H9 (cell line): Measurements from ENCODE around the gene TRAPPC4. TPM values are rescaled to one million over a fixed set of nuclear protein-coding genes. Genes with fewer than 3 reads are reported as not detected.
A peak's percentile ranks its signal among the peaks of the same experiment; 100 is the strongest.

Experiments used
- DNase-seq: peaks from one replicate; pipeline ENCODE4 v3.0.0-alpha.2; 2017
- H2AFZ ChIP-seq: one replicate; pipeline ENCODE4 v1.6.1; 2013; ENCODE audit warnings: mild to moderate bottlenecking, low read length, control low read depth, moderate library complexity
- H2AK5ac ChIP-seq: 2 replicates; pipeline ENCODE4 v1.6.1; 2013; ENCODE audit warnings: low read length, control low read depth, mixed read lengths; ENCODE audit not compliant: insufficient read length
- H2BK120ac ChIP-seq: one replicate; pipeline ENCODE4 v1.6.1; 2013; ENCODE audit warnings: low read depth, mild to moderate bottlenecking, low read length, control low read depth, inconsistent platforms; ENCODE audit not compliant: poor library complexity, severe bottlenecking
- H2BK12ac ChIP-seq: 2 replicates; pipeline ENCODE4 v1.6.1; 2013; ENCODE audit warnings: low read length, control low read depth, mixed read lengths, low read depth; ENCODE audit not compliant: insufficient read length
- H2BK15ac ChIP-seq: 2 replicates; pipeline ENCODE4 v1.6.1; 2013; ENCODE audit warnings: low read depth, low read length, control low read depth
- H2BK20ac ChIP-seq: one replicate; pipeline ENCODE4 v1.6.1; 2013; ENCODE audit warnings: low read depth, mild to moderate bottlenecking, low read length, control low read depth, inconsistent platforms; ENCODE audit not compliant: poor library complexity, severe bottlenecking
- H2BK5ac ChIP-seq: 2 replicates; pipeline ENCODE4 v1.6.1; 2013; ENCODE audit warnings: low read length, control low read depth, mixed read lengths; ENCODE audit not compliant: insufficient read length
- H3K14ac ChIP-seq: 2 replicates; pipeline ENCODE4 v1.6.1; 2013; ENCODE audit warnings: low read length, control low read depth; ENCODE audit not compliant: insufficient read depth
- H3K18ac ChIP-seq: 2 replicates; pipeline ENCODE4 v1.6.1; 2013; ENCODE audit warnings: low read depth, mild to moderate bottlenecking, mixed read lengths, low read length, control low read depth; ENCODE audit not compliant: insufficient read length
- H3K23ac ChIP-seq: 2 replicates; pipeline ENCODE4 v1.6.1; 2013; ENCODE audit warnings: low read length, control low read depth, mixed read lengths, low read depth; ENCODE audit not compliant: insufficient read length
- H3K23me2 ChIP-seq: 2 replicates; pipeline ENCODE4 v1.6.1; 2013; ENCODE audit warnings: low read depth, mild to moderate bottlenecking, mixed read lengths, low read length, control low read depth; ENCODE audit not compliant: insufficient read length, poor library complexity, severe bottlenecking
- H3K27ac ChIP-seq: 2 replicates; pipeline ENCODE4 v1.5.1; 2013; ENCODE audit warnings: low read length, control low read depth, mixed read lengths, low read depth; ENCODE audit not compliant: insufficient read length
- H3K27me3 ChIP-seq: 2 replicates; pipeline ENCODE4 v1.6.1; 2013; ENCODE audit warnings: low read length, control low read depth, inconsistent platforms; ENCODE audit not compliant: insufficient read depth
- H3K4ac ChIP-seq: 2 replicates; pipeline ENCODE4 v1.6.1; 2013; ENCODE audit warnings: low read depth, mild to moderate bottlenecking, control low read depth, inconsistent platforms, low read length, moderate library complexity
- H3K4me1 ChIP-seq: 2 replicates; pipeline ENCODE4 v1.6.1; 2013; ENCODE audit warnings: low read length, control low read depth, inconsistent platforms; ENCODE audit not compliant: insufficient read depth
- H3K4me2 ChIP-seq: 2 replicates; pipeline ENCODE4 v1.6.1; 2013; ENCODE audit warnings: low read length, control low read depth, mixed read lengths; ENCODE audit not compliant: insufficient read length, insufficient read depth
- H3K56ac ChIP-seq: 2 replicates; pipeline ENCODE4 v1.6.1; 2013; ENCODE audit warnings: low read depth, mild to moderate bottlenecking, mixed read lengths, low read length, control low read depth; ENCODE audit not compliant: insufficient read length
- H3K79me1 ChIP-seq: 2 replicates; pipeline ENCODE4 v1.6.1; 2013; ENCODE audit warnings: low read depth, mild to moderate bottlenecking, moderate library complexity, low read length, control low read depth, inconsistent platforms; ENCODE audit not compliant: insufficient read depth, poor library complexity, severe bottlenecking
- H3K79me2 ChIP-seq: 2 replicates; pipeline ENCODE4 v1.6.1; 2013; ENCODE audit warnings: low read length, control low read depth, inconsistent platforms; ENCODE audit not compliant: insufficient read depth
- H3K9ac ChIP-seq: 2 replicates; pipeline ENCODE4 v1.6.1; 2013; ENCODE audit warnings: low read length, control low read depth, mixed read lengths; ENCODE audit not compliant: insufficient read length; ENCODE audit errors: extremely low read depth
- H3K9me3 ChIP-seq: one replicate; pipeline ENCODE4 v1.6.1; 2013; ENCODE audit warnings: low read depth, low read length, inconsistent platforms; ENCODE audit not compliant: control insufficient read depth
- H3T11ph ChIP-seq: one replicate; pipeline ENCODE4 v1.6.1; 2013; ENCODE audit warnings: mild to moderate bottlenecking, low read length, control low read depth, inconsistent platforms
- H4K20me1 ChIP-seq: one replicate; pipeline ENCODE4 v1.6.1; 2013; ENCODE audit not compliant: control insufficient read depth, insufficient read length, insufficient read depth
- H4K5ac ChIP-seq: 2 replicates; pipeline ENCODE4 v1.6.1; 2013; ENCODE audit warnings: low read depth, mild to moderate bottlenecking, mixed read lengths, low read length, control low read depth; ENCODE audit not compliant: insufficient read length
- H4K8ac ChIP-seq: replicated peaks from 2 replicates; pipeline ENCODE4 v1.6.1; 2013; ENCODE audit warnings: low read length, control low read depth, mixed read lengths, low read depth; ENCODE audit not compliant: insufficient read length
- H4K91ac ChIP-seq: 2 replicates; pipeline ENCODE4 v1.6.1; 2013; ENCODE audit warnings: low read depth, mild to moderate bottlenecking, moderate library complexity, mixed read lengths, low read length, control low read depth; ENCODE audit not compliant: insufficient read length
- H3K27ac Mint-ChIP-seq, 3 experiments: 2 replicates in 2 of 3; 3 replicates in 1 of 3; pipeline ENCODE4 v1.8.0; 2020 to 2021; ENCODE audit warnings: mixed read lengths in 3 of 3, mild to moderate bottlenecking in 1 of 3, moderate library complexity in 1 of 3
- H3K27me3 Mint-ChIP-seq: 2 replicates; pipeline ENCODE4 v1.8.0; 2021; ENCODE audit warnings: low read depth, mild to moderate bottlenecking, moderate library complexity, mixed read lengths
- H3K36me3 Mint-ChIP-seq, 3 experiments: 2 replicates in 2 of 3; 3 replicates in 1 of 3; pipeline ENCODE4 v1.8.0; 2020 to 2021; ENCODE audit warnings: low read depth in 3 of 3, mixed read lengths in 3 of 3; ENCODE audit not compliant: insufficient read depth in 1 of 3
- H3K4me1 Mint-ChIP-seq, 2 experiments: 2 replicates each; pipeline ENCODE4 v1.8.0; 2020; ENCODE audit warnings: mixed read lengths in 2 of 2
- H3K4me3 Mint-ChIP-seq, 2 experiments: 2 replicates in 1 of 2; 3 replicates in 1 of 2; pipeline ENCODE4 v1.8.0; 2020 to 2021; ENCODE audit warnings: mild to moderate bottlenecking in 2 of 2, mixed read lengths in 2 of 2, moderate library complexity in 1 of 2
- H3K9me3 Mint-ChIP-seq, 2 experiments: 2 replicates in 1 of 2; 3 replicates in 1 of 2; pipeline ENCODE4 v1.8.0; 2020; ENCODE audit warnings: mild to moderate bottlenecking in 2 of 2, mixed read lengths in 2 of 2, moderate library complexity in 1 of 2
- WGBS: extraction: QIAGEN DNeasy Blood & Tissue Kit; methylation state at CpG from one replicate; pipeline ENCODE4 v1.1.7; 2013; ENCODE audit warnings: missing lambda C conversion rate, low lambda C conversion rate, mixed read lengths; ENCODE audit not compliant: insufficient read length; ENCODE audit errors: extremely low coverage; 5-methylcytosine and 5-hydroxymethylcytosine counted together
- total RNA-seq: library from RNA; stranded (reverse); gene quantifications from 2 replicates; pipeline ENCODE4 v1.2.1, GENCODE V29; 2021
- TF ChIP-seq, protein P1 (sequence below): fragments of 200-600 bp; sonication (generic); conservative IDR thresholded peaks from 3 replicates; pipeline ENCODE4 v1.8.0; 2021; ENCODE audit warnings: antibody characterized with exemption, mild to moderate bottlenecking

Gene TRAPPC4
- total RNA-seq, 1 experiment from 2014 or later: 82.8 TPM

DNA sequence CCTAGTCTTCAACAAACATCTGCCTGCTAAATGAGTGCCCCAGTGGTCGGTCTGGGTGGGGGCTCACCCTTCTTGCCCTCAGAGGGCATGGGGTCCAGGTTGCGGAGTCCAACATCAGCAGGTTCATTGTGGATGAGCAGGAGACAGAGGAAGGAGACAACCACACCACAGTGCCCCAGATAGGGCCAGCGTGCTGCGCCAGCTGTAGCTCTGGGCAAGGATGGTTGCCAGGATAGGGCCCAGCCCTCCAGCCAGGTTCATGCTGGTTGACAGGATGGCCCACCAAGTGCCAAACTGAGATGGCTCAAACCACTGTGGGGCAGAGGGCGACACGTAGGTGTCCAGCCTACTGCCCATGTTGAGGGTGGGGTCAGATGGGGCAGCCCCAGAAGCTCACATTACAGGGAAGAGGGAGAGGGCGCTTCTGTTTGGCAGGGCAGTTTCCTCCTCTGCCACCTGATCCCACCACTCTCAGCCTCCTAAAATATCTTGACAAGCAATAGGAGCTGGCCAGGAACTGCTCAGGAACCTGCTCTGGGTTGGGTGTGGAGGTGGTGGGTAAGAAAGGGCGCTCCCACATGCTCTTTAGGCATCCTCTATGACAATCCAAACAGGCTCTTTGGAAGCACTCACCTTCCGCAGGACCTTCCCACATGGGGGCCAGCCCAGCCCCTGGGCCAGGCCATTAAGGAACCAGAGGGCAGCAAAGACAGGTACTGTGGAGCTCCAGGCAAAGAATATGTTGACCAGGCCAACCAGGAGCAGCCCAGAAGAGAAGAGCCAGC, 9.2 kb downstream of the TRAPPC4 start:
- DNase-seq: no peak
- H4K5ac ChIP-seq: no peak overlapping the region
- H3K14ac ChIP-seq: no peak overlapping the region
- no peaks in the 10 kb centered on the region for H3K9me3 ChIP-seq
- H2BK20ac ChIP-seq: no peak overlapping the region
- H3K79me2 ChIP-seq: no peaks in the 10 kb centered on the region
- no peak overlapping the region for H3K4me2 ChIP-seq
- no peak overlapping the region for H3T11ph ChIP-seq
- 0 out of 5 replicates have a peak overlapping the region, but pooled peaks of 1 of the 2 experiments have one; percentile 42 for H3K4me3 Mint-ChIP-seq
- no peak overlapping the region for H2AFZ ChIP-seq
- no peak overlapping the region for H4K8ac ChIP-seq
- no peak overlapping the region for H2BK5ac ChIP-seq
- H3K4ac ChIP-seq: no peak overlapping the region
- H3K23ac ChIP-seq: no peak overlapping the region
- H3K27me3 ChIP-seq: no peaks in the 10 kb centered on the region
- no peak overlapping the region for H3K9ac ChIP-seq
- H3K27ac Mint-ChIP-seq: peak overlapping the region; percentile 31 to 57 (median 44); a peak in 1 of 7 replicates
- TF ChIP-seq, protein P1, sequence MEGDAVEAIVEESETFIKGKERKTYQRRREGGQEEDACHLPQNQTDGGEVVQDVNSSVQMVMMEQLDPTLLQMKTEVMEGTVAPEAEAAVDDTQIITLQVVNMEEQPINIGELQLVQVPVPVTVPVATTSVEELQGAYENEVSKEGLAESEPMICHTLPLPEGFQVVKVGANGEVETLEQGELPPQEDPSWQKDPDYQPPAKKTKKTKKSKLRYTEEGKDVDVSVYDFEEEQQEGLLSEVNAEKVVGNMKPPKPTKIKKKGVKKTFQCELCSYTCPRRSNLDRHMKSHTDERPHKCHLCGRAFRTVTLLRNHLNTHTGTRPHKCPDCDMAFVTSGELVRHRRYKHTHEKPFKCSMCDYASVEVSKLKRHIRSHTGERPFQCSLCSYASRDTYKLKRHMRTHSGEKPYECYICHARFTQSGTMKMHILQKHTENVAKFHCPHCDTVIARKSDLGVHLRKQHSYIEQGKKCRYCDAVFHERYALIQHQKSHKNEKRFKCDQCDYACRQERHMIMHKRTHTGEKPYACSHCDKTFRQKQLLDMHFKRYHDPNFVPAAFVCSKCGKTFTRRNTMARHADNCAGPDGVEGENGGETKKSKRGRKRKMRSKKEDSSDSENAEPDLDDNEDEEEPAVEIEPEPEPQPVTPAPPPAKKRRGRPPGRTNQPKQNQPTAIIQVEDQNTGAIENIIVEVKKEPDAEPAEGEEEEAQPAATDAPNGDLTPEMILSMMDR: no peak
- peaks cover 22 to 24% of the 10 kb centered on the region in 2 experiments for H3K4me1 Mint-ChIP-seq
- H3K9me3 Mint-ChIP-seq: no peaks in the 10 kb centered on the region
- no peaks in the 10 kb centered on the region; the same call in 1 of the 2 replicates for H3K27me3 Mint-ChIP-seq
- no peak overlapping the region for H2BK120ac ChIP-seq
- no CpG with 5 or more reads among the region's 9 CpGs for WGBS
- no peaks in the 10 kb centered on the region for H4K20me1 ChIP-seq
- H4K91ac ChIP-seq: no peak overlapping the region
- peaks cover 8% of the 10 kb centered on the region; the same call in 1 of the 2 replicates for H3K4me1 ChIP-seq
- H2BK15ac ChIP-seq: no peak overlapping the region
- peaks cover 14% of the 10 kb centered on the region for H3K23me2 ChIP-seq
- no peak overlapping the region for H2BK12ac ChIP-seq
- H3K27ac ChIP-seq: no peak overlapping the region
- H3K36me3 Mint-ChIP-seq: peaks cover 28 to 60% (median 56%) of the 10 kb centered on the region in 3 experiments
- H3K56ac ChIP-seq: no peak overlapping the region
- H2AK5ac ChIP-seq: no peak overlapping the region
- H3K79me1 ChIP-seq: peaks cover 3% of the 10 kb centered on the region
- no peak overlapping the region for H3K18ac ChIP-seq
